ENCODE measurements around the gene BDH1.

GRCh38 chr3:197554562-197555280 is 1.0 kb downstream of the BDH1 start:
- TF ChIP-seq EZH2phosphoT487 (IDR thresholded peaks at IDR 0.05; ENCODE audit: low read depth, severe bottlenecking, unreplicated experiment) (no peak), CTCF (IDR thresholded peaks at IDR 0.05; ENCODE audit: poor library complexity) (peak; percentile 59)

Data from hepatocyte (in vitro differentiated cells).